Measurements from ENCODE around the gene SOX6.

SOX6 gene

GRCh38 chr11:15918674-15919073 lies 437.7 kb downstream of the SOX6 start:
- TF ChIP-seq ZFX (IDR thresholded peaks at IDR 0.05; ENCODE audit: borderline replicate concordance) = no peak
- H3K27ac ChIP-seq = no peak overlapping the region

- TF ChIP-seq, protein P1, sequence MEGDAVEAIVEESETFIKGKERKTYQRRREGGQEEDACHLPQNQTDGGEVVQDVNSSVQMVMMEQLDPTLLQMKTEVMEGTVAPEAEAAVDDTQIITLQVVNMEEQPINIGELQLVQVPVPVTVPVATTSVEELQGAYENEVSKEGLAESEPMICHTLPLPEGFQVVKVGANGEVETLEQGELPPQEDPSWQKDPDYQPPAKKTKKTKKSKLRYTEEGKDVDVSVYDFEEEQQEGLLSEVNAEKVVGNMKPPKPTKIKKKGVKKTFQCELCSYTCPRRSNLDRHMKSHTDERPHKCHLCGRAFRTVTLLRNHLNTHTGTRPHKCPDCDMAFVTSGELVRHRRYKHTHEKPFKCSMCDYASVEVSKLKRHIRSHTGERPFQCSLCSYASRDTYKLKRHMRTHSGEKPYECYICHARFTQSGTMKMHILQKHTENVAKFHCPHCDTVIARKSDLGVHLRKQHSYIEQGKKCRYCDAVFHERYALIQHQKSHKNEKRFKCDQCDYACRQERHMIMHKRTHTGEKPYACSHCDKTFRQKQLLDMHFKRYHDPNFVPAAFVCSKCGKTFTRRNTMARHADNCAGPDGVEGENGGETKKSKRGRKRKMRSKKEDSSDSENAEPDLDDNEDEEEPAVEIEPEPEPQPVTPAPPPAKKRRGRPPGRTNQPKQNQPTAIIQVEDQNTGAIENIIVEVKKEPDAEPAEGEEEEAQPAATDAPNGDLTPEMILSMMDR (IDR thresholded peaks at IDR 0.05) = no peak
- no peak for TF ChIP-seq ZFX (IDR thresholded peaks at IDR 0.05; ENCODE audit: borderline replicate concordance)
- H3K27ac ChIP-seq = no peak overlapping the region
Observed at GRCh38 chr11:15918212-15918611, 438.1 kb downstream of the SOX6 start.

Measured in 22Rv1 (cell line).